G401.6 (cell line): Measurements from ENCODE around the gene ESD.
"Not testable (repeated sequence)": the region's sequence is repeated elsewhere in the genome, so short reads cannot be mapped to it uniquely, and the experiment has no call there.

Experiments used
- FAIRE-seq: peaks from 2 replicates; lab custom pipeline; 2012; peaks lifted over from hg19 to GRCh38; lab: Jason Lieb, UNC

ESD gene, protein sequence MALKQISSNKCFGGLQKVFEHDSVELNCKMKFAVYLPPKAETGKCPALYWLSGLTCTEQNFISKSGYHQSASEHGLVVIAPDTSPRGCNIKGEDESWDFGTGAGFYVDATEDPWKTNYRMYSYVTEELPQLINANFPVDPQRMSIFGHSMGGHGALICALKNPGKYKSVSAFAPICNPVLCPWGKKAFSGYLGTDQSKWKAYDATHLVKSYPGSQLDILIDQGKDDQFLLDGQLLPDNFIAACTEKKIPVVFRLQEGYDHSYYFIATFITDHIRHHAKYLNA

DNA sequence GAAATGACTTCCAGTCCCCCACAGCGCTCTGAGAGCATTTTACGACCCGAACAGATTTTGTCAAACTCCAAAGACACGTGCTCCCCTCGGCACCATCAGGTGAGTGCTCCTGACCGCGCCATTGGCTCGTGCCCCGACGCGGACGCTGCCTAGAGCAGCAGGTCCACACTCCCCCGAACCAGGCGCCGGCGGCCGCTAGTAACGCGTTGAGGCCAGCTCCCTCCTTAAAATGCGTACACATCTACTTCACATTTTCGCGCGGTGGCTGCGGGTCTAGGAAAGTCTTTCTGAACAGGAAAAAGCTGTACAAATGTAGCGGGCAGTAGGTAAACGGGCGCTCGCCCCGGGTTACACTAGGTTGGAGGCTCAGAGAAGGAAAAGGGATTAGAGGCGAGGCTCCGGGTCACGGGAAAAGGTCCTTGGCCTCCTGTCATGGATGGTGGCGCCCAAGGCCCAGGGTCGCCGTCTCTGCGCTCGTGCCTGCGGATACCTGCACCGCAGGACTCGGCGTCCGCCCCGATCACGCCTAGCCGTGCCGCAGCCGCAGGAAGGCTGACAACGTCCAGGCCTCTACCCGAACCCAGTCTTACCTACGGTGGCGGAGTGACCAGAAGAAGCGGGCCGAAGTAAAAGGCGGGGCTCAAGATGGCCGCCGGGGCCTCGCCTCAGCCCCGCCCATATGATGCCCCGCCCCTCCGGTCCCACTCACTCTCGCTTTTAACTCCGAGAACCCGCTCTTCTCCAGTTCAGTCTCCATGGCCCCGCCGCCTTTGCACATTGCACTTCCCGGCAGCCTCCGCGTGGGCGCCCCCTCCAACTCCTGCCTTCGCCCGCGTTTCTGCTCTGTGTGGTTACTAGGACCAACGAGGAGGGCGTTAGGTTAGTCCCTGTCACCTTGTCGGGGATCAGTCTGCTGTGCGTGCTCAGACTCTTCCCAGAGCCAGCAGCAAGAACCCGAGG, at the start of gene ESD:
Gene ESD (minus strand): TSS at position 647 of the 960 bp plus-strand sequence. CDS start 5,748 bp downstream, outside the sequence.
- peak; percentile 84 for FAIRE-seq

DNA sequence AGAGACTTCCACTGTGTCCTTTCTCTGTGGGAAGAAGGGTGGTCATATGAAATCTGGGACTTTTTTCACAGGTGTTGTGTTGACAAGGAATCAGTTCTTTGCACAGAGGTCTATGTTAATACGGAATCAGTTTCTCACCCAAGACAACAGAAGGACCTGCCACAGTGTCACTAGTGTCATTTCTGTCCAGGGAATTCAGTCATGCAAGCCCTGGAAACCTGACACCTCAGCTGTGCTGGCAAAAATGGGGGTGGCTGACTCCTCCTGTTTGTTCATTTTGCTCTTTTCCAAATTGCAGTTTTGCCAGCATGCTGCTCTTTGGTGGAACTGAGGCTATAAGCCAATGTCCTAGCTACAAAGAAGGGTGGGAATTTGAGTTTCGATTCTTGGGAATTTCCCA, 49.8 kb upstream of the ESD start:
- FAIRE-seq: no peak

DNA sequence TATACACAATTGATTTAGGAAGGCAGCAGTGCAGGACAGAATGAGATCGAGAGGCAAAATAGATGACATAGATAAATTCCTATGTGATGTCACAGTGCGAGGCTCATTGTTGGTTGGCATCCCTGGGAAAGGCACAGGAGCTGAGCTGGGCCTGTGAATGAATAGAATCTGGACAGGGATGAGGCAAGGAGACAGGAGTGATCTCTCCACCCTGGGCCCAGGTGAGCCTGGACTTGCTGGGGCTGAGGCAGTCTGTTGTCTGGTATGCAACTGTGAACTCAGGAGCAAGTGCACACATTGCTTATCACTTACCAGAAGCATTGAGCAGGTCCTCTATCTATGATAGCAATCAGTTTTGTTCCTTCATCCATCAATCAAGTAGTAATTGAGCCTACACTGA, 48.2 kb upstream of the ESD start:
- FAIRE-seq: no peak

DNA sequence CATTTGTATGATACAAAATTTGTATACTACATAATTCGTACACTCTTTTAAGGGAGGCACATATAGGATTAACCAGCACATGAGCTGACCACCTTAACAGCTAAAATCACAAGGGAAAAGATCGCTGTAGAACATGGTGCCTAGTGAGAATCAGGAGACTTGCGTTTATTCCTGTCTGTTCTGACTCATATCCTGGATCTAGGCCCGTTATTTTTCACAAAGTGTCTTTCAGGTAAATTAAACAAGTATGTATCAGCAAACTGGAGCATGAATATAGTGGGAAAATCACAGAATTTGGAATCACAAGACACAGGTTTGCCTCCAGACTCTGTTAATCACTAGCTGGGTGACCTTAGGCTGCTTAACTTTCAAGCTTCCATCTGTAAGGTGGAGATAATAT, 47.5 kb upstream of the ESD start:
- no peak for FAIRE-seq

DNA sequence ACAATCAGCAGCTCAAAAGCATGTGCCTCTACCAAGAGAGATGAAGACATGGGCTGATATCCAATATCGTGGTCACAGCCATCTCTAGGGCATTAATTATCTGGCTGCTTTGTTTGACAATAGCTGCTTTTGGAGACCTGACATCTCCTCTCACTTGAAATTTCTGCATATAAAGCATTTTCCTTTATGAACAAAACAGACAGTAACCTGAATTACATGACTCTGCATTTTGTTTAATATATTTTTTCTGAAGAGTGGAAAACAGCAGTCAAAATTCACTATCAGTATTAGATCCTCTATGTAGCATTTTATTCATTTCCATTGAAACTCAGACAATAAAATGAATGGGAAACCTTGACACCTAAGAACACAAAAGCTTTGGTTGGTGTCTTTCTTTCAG, 42.4 kb upstream of the ESD start:
- no peak for FAIRE-seq

DNA sequence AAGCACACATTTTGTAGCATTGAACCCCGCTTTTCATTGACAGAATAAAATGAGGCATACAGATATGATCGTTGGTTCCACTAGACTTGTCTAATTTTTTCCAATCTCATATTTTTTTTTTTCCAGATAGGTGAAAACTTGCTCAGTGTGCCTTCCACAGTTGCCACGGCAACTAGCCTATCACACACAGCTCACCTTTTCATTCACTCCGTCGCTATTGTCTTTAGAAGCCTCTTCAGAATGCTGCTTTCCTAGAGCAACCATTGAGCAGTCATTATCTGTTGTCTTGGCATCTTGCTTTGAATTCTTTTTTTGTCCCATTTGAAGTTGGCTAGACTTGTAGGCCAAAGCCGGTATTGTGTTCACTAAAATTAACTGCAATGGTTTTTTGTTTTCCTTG, 37.7 kb upstream of the ESD start:
- FAIRE-seq: no peak

DNA sequence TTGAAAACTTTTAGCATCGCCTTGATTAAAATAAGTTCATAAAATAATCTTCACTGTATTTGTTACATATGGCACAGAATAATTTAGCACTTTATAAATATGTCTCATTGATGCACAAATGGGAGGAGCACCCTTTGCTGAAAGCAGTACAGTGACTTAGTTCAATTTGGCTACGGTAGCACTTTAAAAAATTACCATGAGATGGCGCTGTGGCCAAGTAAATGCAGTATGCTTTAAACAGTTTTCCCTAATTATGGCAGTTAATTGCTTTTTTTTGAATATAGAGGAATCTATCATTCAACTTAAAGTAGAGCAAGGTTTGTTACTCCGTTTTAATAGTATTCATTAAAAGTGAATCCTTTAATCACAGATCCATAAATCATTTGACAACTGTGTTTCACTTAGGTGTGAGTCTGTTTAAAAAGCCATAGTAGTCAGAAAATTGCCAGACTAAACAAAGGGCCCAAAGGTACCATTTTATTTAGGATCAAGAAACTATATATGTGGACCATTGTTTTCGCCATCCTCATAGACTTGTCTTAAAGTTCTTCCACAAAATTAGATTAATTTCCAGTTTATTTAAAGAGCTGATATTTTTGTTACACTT, 34.7 kb upstream of the ESD start:
- FAIRE-seq: peak; percentile 93

DNA sequence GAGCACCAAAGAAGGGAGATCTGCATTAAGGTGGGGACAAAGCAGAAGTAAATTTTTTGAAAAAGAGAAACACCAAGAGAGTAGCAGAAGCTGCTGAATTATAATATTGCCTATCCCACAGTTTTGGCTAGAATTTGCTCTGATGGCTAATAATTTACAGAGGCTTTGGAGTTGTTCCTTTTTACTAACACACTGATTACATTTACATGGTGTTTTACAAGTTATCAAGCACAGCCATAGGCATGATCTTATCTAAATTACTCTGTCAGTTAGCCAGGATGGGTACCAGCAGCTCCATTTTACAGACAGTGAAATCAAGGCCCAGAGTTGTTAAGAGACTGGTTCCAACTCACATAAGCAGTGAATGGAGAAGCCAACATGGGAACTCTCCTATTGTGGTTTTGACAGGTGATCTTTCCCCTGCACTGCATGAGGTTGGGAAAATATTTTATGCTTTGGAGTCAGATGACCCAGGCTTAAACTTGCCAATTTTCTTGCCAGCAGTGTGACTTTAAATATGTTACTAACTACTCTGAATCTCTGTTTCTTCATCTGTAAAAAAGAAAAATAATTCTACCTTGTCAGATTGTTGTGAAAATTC, 33.5 kb upstream of the ESD start:
- no peak for FAIRE-seq

DNA sequence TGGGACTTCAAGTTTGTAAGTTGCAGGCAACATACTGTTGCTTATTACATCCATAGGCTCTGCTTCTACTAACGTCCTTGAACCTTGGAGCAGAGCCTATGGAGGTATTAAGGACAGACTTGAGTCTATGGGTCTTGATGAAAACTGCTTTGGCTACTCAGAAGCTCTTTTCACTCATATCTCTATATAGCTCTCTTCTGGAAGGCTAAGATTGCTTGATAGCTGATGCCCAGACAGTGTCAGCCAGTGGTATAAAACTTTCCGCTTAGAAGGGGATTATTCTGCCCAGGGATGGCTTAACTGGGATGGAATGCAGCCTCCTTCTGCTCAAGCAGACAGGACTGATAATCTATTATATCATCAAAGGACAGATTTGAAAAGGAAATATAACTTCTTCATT, 25.6 kb upstream of the ESD start:
- FAIRE-seq: no peak

DNA sequence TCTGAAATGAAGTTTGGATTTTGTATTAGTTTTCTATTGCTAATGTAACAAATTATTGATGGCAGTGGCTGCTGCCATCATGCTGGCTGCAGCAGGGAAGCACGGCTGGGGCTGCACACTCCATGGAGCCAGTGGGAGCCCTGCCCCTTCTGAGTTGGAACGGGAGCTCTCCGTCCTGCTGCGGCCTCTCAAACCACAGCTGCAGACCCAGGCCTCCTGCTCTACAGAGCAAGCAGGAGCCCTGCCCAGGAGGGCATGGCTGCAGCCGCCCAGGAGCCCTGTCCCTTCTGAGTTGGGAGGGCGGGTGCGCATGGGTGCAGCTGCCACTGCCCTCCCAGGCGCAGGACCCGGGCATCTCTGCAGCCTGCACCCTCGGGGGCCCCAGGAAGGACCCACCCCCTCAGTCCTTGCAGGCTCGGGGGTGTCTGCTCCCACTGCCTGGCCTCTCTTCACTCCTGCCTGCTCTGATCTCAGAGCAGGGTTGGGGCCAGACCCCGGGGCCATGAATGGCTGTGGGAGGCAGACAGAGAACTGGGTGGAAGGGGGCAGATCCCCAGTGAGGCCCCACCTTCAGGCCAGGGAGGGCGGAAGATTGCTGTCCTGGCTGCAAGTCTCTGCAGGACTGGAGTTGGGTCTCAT, 21.0 kb upstream of the ESD start:
- no peak for FAIRE-seq

DNA sequence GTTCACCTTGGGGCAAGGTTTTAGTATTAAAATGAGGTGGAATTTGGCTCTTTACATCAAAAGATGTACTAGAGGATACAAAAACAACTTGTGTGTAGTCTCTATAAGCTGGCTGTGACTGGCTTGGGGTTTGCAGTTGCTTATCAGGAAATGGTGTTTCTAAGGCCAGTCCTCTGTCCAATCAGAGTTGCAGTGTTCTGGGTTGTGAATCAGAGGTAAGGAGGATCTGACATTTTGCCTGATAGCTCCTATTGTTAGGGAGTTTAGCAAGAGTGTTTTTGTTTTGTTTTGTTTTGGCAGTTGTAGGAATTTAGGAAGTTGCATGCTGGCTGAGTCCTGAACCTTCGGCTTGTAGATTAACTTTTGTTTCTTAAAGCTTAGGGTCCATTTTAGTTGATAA, 20.1 kb upstream of the ESD start:
- no peak for FAIRE-seq

DNA sequence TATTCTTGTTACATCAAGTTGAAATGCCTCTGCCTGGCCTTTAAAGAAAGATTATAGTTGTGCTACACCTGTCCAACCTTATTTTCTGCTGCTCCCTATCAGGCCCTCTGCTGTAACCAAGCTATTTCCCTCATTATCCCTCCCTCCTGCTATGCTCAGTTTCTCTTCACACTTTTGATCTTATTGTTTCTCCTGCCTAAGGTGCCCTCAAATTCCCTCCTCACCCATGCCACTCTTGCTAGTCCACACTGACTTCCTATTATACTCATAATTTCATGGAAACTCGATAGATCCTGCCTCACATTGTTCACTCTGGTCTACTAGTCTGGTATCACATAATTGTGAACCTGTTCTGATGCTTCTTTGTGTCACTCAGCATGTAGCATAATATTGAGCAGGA, 19.4 kb upstream of the ESD start:
- no peak for FAIRE-seq

DNA sequence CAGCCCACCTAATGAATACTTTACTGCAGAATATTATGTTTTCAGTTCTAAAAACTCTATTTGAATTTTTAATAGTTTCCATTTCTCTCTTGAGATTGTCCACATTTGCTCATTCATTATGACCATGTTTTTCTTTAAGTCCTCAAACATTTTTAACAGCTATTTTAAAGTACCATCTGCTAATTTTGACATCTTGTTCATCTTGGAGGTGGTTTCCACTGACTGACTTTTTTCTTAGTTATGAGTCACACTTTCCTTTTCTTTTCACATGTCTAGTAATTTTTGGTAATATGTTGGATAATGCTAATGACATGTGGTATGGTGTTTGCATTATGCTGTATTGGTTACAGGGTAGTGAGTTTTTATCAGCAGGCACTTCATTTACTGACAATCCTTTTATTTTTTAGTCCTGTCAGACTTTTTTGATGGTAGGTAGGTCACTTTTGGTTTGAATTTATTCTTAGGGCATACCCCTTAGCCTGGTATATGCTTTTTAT, 15.4 kb upstream of the ESD start:
- FAIRE-seq: no peak

DNA sequence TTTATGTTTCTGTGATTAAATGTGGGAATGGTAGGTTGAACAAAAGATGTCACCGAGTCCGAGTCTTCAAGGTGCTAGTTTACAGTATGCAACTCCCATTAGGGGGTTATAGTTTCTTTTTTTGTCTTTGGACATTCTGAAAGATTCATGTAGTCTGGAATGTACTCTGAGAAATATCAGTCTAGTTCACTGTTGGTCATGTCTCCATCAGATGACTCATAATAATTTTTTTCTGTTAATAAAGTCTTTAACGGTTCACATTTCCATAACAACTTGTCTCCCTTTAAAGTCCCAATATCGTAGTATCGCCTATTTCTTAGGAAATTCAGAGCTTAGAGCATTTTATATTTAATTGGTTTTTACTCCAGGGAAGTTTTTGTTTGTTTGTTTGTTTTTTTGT, 13.5 kb upstream of the ESD start:
- no peak for FAIRE-seq

DNA sequence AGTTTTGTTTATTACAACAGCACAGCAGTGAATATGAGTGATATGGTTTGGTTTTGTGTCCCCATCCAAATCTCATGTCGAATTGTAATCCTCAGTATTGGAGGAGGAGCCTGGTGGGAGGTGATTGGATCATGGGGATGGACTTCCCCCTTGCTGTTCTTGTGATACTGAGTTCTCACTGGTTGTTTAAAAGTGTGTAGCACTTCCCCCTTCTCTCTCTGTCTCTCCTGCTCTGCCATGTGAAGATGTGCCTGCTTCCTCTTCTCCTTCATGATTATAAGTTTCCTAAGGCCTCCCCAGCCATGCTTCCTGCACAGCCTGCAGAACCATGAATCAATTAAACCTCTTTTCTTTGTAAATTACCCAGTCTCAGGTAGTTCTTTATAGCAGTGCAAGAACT, 8.0 kb upstream of the ESD start:
- not testable (repeated sequence) for FAIRE-seq

DNA sequence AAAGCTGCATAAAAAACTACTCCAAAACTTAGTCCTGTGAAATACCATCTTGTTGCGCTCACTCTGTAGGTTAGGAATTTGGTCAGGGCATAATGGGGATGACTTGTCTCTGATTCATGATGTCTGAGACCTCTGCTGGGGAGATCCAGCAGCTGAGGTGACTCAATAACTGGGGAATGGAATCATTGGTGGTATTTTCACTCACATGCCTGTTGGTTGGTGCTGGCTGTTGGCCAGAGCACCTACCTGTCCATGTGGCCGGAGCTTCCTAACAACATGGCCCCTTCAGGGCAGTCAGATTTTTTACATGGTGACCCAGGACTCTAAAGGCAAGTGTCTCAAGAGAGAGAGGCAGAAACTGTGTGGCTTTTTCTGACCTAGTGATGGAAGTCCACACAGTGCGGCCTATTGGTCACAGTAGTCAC, 7.4 kb upstream of the ESD start:
- FAIRE-seq: no peak

DNA sequence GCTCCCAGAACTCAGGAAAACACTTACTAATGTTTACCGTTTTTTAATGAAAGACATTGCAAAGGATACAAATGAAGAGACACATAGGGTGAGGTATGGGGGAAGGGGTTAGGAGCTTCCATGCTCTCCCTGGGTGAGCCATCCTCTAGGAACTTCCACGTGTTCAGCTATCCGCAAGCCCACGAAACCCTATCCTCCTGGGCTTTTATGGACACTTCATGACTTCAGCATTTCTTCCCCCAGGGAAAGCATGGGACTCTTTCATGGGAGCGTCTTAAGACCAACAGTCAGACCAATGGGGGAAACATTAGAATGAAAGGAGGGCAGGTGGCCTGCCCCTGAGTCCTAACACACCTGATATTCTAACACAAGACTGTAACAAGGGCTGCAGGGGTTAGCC, 6.6 kb upstream of the ESD start:
- no peak for FAIRE-seq

DNA sequence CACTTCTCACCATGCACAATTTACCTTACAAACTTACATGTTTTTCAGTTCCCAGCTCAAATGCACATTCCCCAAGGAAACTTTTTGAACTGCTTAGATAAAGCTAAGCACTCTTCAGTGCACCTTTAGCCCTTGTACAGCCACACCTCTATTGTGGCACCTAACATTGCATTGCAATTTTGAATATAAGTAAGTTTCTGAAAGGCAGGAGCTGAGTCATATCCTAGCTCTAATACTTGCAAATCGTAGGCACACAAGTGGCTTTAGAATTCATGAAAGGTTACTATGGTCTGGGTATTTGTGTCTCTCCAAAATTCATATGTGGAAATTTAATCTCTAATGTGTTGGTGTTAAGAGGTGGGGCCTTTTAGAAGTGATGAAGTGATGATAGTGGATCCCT, 4.9 kb upstream of the ESD start:
- FAIRE-seq: no peak

DNA sequence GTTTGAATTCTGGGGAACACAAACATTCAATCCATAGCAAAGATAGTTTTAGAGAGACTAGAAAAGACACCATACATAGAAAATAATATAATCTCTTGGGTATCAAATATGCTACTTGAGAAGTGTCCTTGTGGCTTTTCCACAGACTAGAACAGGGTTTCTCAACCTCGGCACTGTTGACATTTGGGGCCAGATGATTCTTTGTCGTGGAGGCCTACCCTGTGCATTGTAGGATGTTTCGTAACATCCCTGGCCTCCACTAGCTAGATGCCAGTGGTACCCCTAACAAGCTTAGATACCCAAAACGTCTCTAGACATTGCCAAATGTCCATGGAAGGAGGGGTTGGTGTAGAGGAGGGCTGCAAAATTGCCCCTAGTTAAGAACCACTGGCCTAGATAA, 2.2 kb upstream of the ESD start:
- no peak for FAIRE-seq

DNA sequence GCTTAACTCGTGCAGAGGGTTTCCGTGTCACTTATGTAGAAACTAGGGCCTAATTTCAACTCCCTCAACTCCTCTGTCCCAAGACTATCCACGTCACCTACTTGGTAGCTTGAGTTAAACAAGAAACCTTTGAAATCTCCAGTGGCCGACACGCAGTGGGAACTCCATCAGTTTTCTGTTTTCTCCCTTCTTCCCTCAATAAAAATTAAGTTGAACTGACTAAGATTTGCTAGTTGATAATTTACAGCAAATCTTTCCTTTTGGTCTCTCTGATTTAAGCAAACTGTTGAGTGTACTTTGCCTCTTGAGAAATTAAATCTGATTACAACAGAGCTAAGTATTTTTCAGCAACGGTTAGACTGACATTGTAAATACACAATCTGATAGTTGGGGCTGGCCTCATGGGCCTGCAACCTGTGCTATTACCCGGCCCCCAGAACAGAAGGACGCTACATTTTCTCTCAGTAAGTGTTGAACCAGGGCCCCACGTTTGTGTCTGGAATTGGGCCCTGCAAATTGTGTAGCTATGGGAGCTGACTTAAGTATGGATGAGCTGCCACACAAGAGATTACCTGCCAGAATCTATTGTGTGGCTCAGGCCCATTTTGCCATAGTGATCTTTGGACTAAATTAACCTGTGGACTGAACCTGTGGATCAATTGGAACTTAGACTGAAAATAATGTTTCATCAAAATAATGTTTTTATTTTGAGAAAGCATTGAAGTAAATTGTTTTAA, 708 bp upstream of the ESD start:
- FAIRE-seq: no peak

DNA sequence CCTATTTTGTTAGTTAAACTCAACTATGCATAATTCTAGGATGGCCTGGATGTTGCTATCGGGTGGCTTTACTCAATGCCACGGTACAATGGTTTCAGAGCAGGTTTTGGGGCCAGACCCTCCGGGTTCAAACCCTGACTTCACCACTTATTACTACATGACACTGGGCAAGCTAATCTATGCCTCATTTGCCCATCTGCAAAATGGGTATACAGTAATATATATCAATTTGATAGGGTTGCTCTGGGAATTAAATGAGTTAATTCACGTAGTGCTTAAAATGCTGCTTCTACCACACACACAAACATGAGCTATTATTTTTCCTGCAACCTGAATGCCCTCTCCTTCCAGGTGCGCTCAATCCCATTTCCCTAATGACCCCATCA, 839 bp downstream of the ESD start:
- no peak for FAIRE-seq
